Karpas-422 (cell line): ENCODE results near the gene MRC2. TPM values are rescaled to one million over a fixed set of nuclear protein-coding genes. Genes with fewer than 3 reads are reported as not detected.

Experiments
- DNase-seq: peaks from one replicate; pipeline ENCODE4 v3.0.0-alpha.2; 2015
- H2AFZ ChIP-seq: fragments of 200-600 bp; sonication (generic); 2 replicates; pipeline ENCODE4 v1.6.1; 2014; ENCODE audit warnings: antibody characterized with exemption, low read length, mixed read lengths
- H3K27ac ChIP-seq: fragments of 200-600 bp; sonication (generic); 2 replicates; pipeline ENCODE4 v1.5.1; 2014; ENCODE audit warnings: mild to moderate bottlenecking, low read length, moderate library complexity
- H3K27me3 ChIP-seq: fragments of 200-600 bp; sonication (generic); 2 replicates; pipeline ENCODE4 v1.6.1; 2014; ENCODE audit warnings: low read length, mixed read lengths
- H3K36me3 ChIP-seq: fragments of 200-600 bp; sonication (generic); 2 replicates; pipeline ENCODE4 v1.6.1; 2014; ENCODE audit warnings: low read length, mixed read lengths; ENCODE audit not compliant: insufficient read depth
- H3K4me1 ChIP-seq: fragments of 200-600 bp; sonication (generic); 2 replicates; pipeline ENCODE4 v1.6.1; 2014; ENCODE audit warnings: mild to moderate bottlenecking, low read length, mixed read lengths
- H3K4me2 ChIP-seq: fragments of 200-600 bp; sonication (generic); 2 replicates; pipeline ENCODE4 v1.6.1; 2014; ENCODE audit warnings: low read length, low read depth, mild to moderate bottlenecking; ENCODE audit not compliant: poor library complexity, severe bottlenecking
- H3K4me3 ChIP-seq: fragments of 200-600 bp; sonication (generic); 2 replicates; pipeline ENCODE4 v1.5.1; 2014; ENCODE audit warnings: mild to moderate bottlenecking, antibody characterized with exemption, low read length, mixed read lengths
- H3K79me2 ChIP-seq: fragments of 200-600 bp; sonication (generic); 2 replicates; pipeline ENCODE4 v1.6.1; 2014; ENCODE audit warnings: mild to moderate bottlenecking, low read length, mixed read lengths
- H3K9ac ChIP-seq: fragments of 200-600 bp; sonication (generic); 2 replicates; pipeline ENCODE4 v1.6.0; 2014; ENCODE audit warnings: low read length
- H3K9me2 ChIP-seq: fragments of 200-600 bp; sonication (generic), shearing (Covaris generic); replicated peaks from 2 replicates; pipeline ENCODE4 v1.6.0; 2014; ENCODE audit warnings: mild to moderate bottlenecking, low read length, moderate library complexity; ENCODE audit not compliant: insufficient read depth
- H3K9me3 ChIP-seq: fragments of 300-700, 200-600 bp; sonication (generic); 2 replicates; pipeline ENCODE4 v1.6.1; 2014; ENCODE audit warnings: low read length, mixed read lengths
- H4K20me1 ChIP-seq: fragments of 200-600 bp; sonication (generic); 2 replicates; pipeline ENCODE4 v1.6.1; 2014; ENCODE audit warnings: mild to moderate bottlenecking, antibody characterized with exemption, low read length, low read depth; ENCODE audit not compliant: insufficient read depth
- total RNA-seq: library from RNA; depleted of rRNA; stranded (reverse); fragments of >200 nt; shearing (Covaris generic); gene quantifications from 2 replicates; pipeline ENCODE4 v1.2.3, GENCODE V29; 2014; ENCODE audit warnings: low replicate concordance

Gene MRC2
- total RNA-seq, 1 experiment from 2014 or later, result 0.26 TPM

DNA sequence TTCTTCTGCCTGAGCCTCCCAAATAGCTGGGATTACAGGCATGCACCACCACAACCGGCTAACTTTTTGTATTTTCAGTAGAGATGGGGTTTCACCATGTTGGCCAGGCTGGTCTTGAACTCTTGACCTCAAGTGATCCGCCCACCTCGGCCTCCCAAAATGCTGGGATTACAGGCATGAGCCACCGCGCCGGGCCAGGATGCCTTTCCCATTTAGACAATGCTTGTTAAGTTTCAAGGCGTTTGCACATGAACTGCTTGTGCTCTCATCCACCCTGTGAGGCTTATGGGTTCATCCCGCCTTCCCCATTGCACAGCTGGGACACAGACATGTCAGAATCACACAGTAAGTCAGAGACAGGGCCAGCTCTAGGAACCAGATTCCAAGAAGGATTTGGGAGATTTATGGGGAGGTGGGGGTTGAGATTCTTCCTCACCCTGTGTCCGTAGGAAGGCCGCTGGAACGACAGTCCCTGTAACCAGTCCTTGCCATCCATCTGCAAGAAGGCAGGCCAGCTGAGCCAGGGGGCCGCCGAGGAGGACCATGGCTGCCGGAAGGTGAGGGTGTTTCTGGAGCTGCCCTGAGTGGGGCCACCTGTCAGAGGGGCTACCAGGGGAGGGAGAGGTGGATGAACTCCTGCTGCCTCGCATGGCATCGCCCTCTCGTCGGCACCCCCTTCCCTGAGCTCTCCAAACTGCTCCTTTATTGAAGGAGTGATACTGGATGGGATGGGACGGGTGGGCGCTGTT lies 46.3 kb downstream of the MRC2 start:
- Histone ChIP-seq H3K9ac (peak overlapping the region; percentile 15; the same call in 1 of the 2 replicates), H3K9me3 (no peaks in the 10 kb centered on the region), H4K20me1 (no peaks in the 10 kb centered on the region), H3K27ac (no peak overlapping the region), H3K4me1 (peaks cover 43% of the 10 kb centered on the region), H3K4me2 (no peak overlapping the region), H3K4me3 (no peak overlapping the region), H3K79me2 (no peaks in the 10 kb centered on the region), H3K36me3 (no peaks in the 10 kb centered on the region), H2AFZ (no peak overlapping the region), H3K27me3 (no peaks in the 10 kb centered on the region), H3K9me2 (no peaks in the 10 kb centered on the region)
- no peak for DNase-seq

DNA sequence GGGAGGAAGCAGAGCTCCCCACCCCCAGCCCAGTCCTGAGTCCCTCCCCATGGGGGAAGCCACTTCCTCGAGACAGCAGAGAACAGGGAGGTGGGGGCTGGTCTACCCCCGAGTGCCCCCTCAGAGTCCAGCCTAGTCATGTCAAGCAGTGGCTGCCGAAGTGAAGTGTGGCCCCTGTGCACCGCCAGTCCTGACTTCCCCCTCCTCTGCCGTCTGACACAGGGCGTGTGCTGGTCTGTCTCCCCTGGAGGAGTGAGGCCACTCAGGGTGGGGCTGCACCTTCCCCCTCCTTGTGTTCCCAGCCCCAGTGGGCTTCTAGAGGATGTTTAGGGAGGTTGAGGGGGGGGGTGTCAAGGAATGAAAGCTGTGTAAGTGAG lies 46.9 kb downstream of the MRC2 start:
- no peak for DNase-seq
- Histone ChIP-seq H3K27ac (no peak overlapping the region), H3K79me2 (no peaks in the 10 kb centered on the region), H3K9me3 (no peaks in the 10 kb centered on the region), H3K27me3 (no peaks in the 10 kb centered on the region), H3K4me3 (no peak overlapping the region), H3K9ac (peak overlapping the region; percentile 15; the same call in 1 of the 2 replicates), H3K36me3 (no peaks in the 10 kb centered on the region), H3K9me2 (no peaks in the 10 kb centered on the region), H4K20me1 (no peaks in the 10 kb centered on the region), H3K4me2 (no peak overlapping the region), H3K4me1 (peaks cover 43% of the 10 kb centered on the region), H2AFZ (no peak overlapping the region)

DNA sequence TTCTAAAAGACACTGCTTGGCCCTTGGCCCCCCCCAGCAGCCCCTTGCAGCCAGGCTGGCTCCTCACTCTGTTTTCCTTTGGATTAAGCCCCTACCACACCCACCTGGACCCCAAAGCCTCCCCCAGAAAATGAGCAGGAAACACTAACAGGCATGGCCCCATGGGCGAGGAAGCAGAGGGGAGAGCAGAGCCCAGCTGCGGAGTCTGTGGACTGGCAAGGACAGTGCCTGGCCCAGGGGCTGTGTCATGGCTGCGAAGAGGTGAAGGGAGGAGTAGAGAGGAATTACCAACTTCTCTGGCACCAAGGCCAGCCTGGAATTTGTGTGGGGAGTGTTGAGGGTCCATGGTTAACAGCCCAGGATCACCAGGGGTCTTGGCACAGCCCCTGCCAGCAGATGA lies 47.4 kb downstream of the MRC2 start:
- Histone ChIP-seq H3K9me3 (no peaks in the 10 kb centered on the region), H3K79me2 (no peaks in the 10 kb centered on the region), H3K36me3 (no peaks in the 10 kb centered on the region), H3K4me1 (peaks cover 43% of the 10 kb centered on the region), H3K9me2 (no peaks in the 10 kb centered on the region), H3K4me3 (no peak overlapping the region), H2AFZ (no peak overlapping the region), H3K27ac (no peak overlapping the region), H3K27me3 (no peaks in the 10 kb centered on the region), H4K20me1 (no peaks in the 10 kb centered on the region), H3K4me2 (no peak overlapping the region), H3K9ac (no peak overlapping the region)
- no peak for DNase-seq

DNA sequence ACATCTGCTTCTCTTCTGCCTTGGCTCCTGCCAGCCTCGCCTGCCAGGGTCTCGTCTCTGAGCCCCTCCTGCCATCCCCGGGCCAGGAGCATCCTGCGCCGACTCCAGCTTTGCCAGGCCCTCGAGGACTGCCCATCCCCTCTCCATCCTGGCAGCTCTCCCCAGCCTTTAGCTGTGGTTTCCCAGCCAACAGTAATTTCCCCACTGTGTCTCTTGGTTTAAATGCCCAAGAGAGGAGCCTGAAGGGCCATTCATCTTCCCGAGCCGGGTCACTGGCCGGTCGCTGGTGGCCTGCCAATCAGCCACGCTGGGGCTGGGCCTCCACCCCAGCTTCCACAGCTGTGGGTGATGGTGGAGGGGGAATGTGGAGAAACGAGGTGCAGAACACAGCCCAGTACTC lies 47.8 kb downstream of the MRC2 start:
- Histone ChIP-seq H4K20me1 (no peaks in the 10 kb centered on the region), H3K36me3 (no peaks in the 10 kb centered on the region), H3K79me2 (no peaks in the 10 kb centered on the region), H3K27ac (no peak overlapping the region), H2AFZ (no peak overlapping the region), H3K9ac (no peak overlapping the region), H3K4me2 (no peak overlapping the region), H3K27me3 (no peaks in the 10 kb centered on the region), H3K4me1 (peaks cover 42% of the 10 kb centered on the region), H3K4me3 (no peak overlapping the region), H3K9me2 (no peaks in the 10 kb centered on the region), H3K9me3 (no peaks in the 10 kb centered on the region)
- DNase-seq, result no peak

DNA sequence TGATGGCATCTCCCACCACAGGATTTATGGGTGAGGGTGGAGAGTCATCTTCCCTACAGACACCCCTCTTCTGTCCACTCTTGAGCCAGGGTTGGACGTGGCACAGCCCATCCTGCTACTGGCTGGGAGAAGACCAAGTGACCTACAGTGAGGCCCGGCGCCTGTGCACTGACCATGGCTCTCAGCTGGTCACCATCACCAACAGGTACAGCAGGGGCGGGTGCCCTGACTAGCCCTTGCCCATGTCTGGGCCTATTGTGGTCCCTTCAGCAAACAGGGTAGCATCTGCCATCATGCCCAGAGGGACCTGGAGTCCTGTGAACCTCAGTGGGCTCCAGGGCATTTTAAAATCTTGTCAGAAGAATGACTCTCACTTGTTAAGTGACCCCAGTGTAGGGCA lies 48.2 kb downstream of the MRC2 start:
- Histone ChIP-seq H3K4me1 (peaks cover 39% of the 10 kb centered on the region), H3K9me2 (no peaks in the 10 kb centered on the region), H3K9me3 (no peaks in the 10 kb centered on the region), H3K79me2 (no peaks in the 10 kb centered on the region), H3K36me3 (no peaks in the 10 kb centered on the region), H3K4me3 (no peak overlapping the region), H4K20me1 (no peaks in the 10 kb centered on the region), H3K9ac (no peak overlapping the region), H2AFZ (no peak overlapping the region), H3K27ac (no peak overlapping the region), H3K4me2 (no peak overlapping the region), H3K27me3 (no peaks in the 10 kb centered on the region)
- DNase-seq, result no peak

- no peak overlapping the region for H2AFZ ChIP-seq
- H3K4me3 ChIP-seq, result no peak overlapping the region
- DNase-seq, result no peak
- no peaks in the 10 kb centered on the region for H3K79me2 ChIP-seq
- H3K9me3 ChIP-seq, result no peaks in the 10 kb centered on the region
- no peaks in the 10 kb centered on the region for H4K20me1 ChIP-seq
- no peaks in the 10 kb centered on the region for H3K9me2 ChIP-seq
- H3K4me1 ChIP-seq, result peaks cover 37% of the 10 kb centered on the region
- no peaks in the 10 kb centered on the region for H3K36me3 ChIP-seq
- no peak overlapping the region for H3K4me2 ChIP-seq
- H3K27me3 ChIP-seq, result no peaks in the 10 kb centered on the region
- H3K27ac ChIP-seq, result no peak overlapping the region
- no peak overlapping the region for H3K9ac ChIP-seq
Observed at GRCh38 chr17:62676231-62676943, 48.9 kb downstream of the MRC2 start.

- H3K79me2 ChIP-seq, result no peaks in the 10 kb centered on the region
- H3K9me2 ChIP-seq, result no peaks in the 10 kb centered on the region
- H3K36me3 ChIP-seq, result no peaks in the 10 kb centered on the region
- no peak overlapping the region for H3K4me3 ChIP-seq
- no peak for DNase-seq
- H2AFZ ChIP-seq, result no peak overlapping the region
- H3K4me2 ChIP-seq, result no peak overlapping the region
- no peaks in the 10 kb centered on the region for H3K9me3 ChIP-seq
- no peaks in the 10 kb centered on the region for H4K20me1 ChIP-seq
- no peaks in the 10 kb centered on the region for H3K27me3 ChIP-seq
- no peak overlapping the region for H3K9ac ChIP-seq
- H3K4me1 ChIP-seq, result peaks cover 30% of the 10 kb centered on the region
- H3K27ac ChIP-seq, result no peak overlapping the region
Observed at GRCh38 chr17:62676952-62677596, 49.6 kb downstream of the MRC2 start.

GRCh38 chr17:62678214-62678919 lies 50.9 kb downstream of the MRC2 start:
- Histone ChIP-seq H3K9me2 (no peaks in the 10 kb centered on the region), H3K4me2 (no peak overlapping the region), H3K9ac (no peak overlapping the region), H2AFZ (no peak overlapping the region), H3K4me3 (no peak overlapping the region), H3K27ac (no peak overlapping the region), H3K27me3 (no peaks in the 10 kb centered on the region), H3K36me3 (no peaks in the 10 kb centered on the region), H3K4me1 (peaks cover 17% of the 10 kb centered on the region), H3K9me3 (no peaks in the 10 kb centered on the region), H4K20me1 (no peaks in the 10 kb centered on the region), H3K79me2 (no peaks in the 10 kb centered on the region)
- no peak for DNase-seq
